ENCODE data around the gene ITGB5.

Gene ITGB5

GRCh38 chr3:124895756-124896155 is 8.6 kb upstream of the ITGB5 start:
- no peak for DNase-seq

GRCh38 chr3:124893526-124893925 is 6.4 kb upstream of the ITGB5 start:
- no peak for DNase-seq

- DNase-seq: no peak
Observed at GRCh38 chr3:124890573-124891190, 3.5 kb upstream of the ITGB5 start.

- DNase-seq: no peak
Observed at GRCh38 chr3:124888482-124889441, 1.6 kb upstream of the ITGB5 start.

- no peak for DNase-seq
Observed at GRCh38 chr3:124887932-124888298, 750 bp upstream of the ITGB5 start.

GRCh38 chr3:124886168-124887056 is 753 bp downstream of the ITGB5 start:
- DNase-seq: peak; percentile 5

- DNase-seq: no peak
Observed at GRCh38 chr3:124885466-124886167, 1.5 kb downstream of the ITGB5 start.

GRCh38 chr3:124884474-124885101 is 2.6 kb downstream of the ITGB5 start:
- DNase-seq: no peak

GRCh38 chr3:124883766-124884473 is 3.2 kb downstream of the ITGB5 start:
- no peak for DNase-seq

GRCh38 chr3:124882816-124883747 is 4.1 kb downstream of the ITGB5 start:
- no peak for DNase-seq

- no peak for DNase-seq
Observed at GRCh38 chr3:124881976-124882697, 5.0 kb downstream of the ITGB5 start.

GRCh38 chr3:124879337-124879680 is 7.9 kb downstream of the ITGB5 start:
- no peak for DNase-seq

GRCh38 chr3:124878561-124879336 is 8.4 kb downstream of the ITGB5 start:
- DNase-seq: no peak

- no peak for DNase-seq
Observed at GRCh38 chr3:124877674-124878073, 9.5 kb downstream of the ITGB5 start.

GRCh38 chr3:124876401-124876878 is 10.7 kb downstream of the ITGB5 start:
- DNase-seq: no peak

GRCh38 chr3:124873226-124873625 is 13.9 kb downstream of the ITGB5 start:
- no peak for DNase-seq

GRCh38 chr3:124867511-124867910 is 19.7 kb downstream of the ITGB5 start:
- no peak for DNase-seq

- no peak for DNase-seq
Observed at GRCh38 chr3:124862006-124862405, 25.2 kb downstream of the ITGB5 start.

GRCh38 chr3:124861041-124861440 is 26.1 kb downstream of the ITGB5 start:
- DNase-seq: no peak

All from CD4-positive, alpha-beta T cell treated with Interleukin-12 subunit alpha and Interleukin-12 subunit beta, for 1 hour (primary cell).